Activated T-helper 1 cell treated with Interleukin-2 at 50 U/mL for 16 hours (primary cell): ENCODE results near the gene SELENOO.

Experiments used
- DNase-seq: peaks from one replicate; pipeline ENCODE4 v3.0.0-alpha.2; 2020; ENCODE audit warnings: low read depth

Gene SELENOO

DNA sequence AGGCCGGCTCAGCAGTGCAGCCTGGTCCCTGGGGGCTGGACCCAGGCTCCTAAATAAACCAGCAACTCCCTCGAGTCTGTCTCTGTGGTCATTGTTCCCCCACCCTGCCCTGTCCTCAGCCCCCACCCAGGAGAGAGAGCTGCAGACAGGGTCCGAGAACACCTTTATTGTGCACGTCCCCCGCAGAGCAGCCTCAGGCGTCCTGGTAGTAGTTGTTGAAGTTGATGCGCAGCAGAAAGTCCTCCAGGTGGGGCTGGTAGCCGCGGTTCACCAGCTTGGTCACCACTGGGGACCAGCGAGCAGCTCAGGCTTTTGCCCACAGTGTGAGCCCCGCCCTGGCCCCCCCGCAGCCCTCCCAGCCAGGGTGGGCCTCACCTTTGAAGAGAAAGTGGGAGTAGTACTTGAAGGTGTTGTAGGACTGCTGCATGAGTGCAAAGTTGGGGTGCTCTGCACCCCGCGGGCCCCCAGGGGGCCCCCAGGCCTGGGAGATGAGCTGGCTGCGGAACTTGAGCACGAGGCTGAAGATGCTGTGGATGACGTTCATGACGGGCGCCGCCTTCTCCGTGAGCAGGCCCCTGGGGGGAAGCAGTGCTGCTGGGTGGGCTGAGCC lies 16.8 kb downstream of the SELENOO start:
- no peak for DNase-seq

DNA sequence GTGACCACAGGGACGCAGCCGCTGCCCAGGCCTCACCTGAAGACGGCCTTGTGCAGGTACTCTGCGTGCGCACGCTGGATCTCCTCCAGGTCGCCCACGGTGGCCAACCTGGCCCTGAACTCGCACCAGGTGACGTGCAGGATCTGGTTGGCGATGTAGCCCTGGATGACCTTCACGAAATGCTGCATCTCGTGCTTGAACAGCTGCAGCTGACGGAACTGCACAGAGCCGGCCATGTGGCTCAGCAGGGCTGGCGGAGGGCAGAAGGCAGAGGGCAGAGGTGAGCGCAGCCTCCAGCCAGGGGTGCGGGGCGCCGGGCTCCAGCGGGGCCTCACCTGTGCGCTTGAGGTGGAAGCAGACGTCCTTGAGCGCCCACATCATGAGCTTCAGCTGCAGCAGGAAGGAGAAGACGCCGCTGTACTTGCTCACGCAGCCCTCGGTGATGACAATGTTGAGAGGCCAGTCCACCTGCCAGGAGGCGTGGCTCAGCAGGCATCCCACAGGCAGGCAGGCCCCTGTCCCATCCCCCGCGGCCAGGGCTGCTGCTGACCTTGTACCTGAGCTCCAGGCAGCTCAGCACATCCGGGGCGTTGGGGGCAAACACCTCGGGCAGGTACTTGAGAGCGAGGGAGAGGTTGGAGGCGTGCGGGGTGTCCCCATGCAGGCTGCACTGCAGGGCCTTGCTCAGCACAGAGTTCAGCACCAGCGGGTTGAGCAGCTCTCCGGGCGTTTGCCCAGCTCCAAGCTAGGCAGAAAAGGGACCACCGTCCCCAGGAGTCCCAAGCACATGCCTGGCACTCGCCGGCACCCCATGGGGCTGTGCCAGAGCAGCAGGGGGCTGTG lies 17.6 kb downstream of the SELENOO start:
- no peak for DNase-seq

DNA sequence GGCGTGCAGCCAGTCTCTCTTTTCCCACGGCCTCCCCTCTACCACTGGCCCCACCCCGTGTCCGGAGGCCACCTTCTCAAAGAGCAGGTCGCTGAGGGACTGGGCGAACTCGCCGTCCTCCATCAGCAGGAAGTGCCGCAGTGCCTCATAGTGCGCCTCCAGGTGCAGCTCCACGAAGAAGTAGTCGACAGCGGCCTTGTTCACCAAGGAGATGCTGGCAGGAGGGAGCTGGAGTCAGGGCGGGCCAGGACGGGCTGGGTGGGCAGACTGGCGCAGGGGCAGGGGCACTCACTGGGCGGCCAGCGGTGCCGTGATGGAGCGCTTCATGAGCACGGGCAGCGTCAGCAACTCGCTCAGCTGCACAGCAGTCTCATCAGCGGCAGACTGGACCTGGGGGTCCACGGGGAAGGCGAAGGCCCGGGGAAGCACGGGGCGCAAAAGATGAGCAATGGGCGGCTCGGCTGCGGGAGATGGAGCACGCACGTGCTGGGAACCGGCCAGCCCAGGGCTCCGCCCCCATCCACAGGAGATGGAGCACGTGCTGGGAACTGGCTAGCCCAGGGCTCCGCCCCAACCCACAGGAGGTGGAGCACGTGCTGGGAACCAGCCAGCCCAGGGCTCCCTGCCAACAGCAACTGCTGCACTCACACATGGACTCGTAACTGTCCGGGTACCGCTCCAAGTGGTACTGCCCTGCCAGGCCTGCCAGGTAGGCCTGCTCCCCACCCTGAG lies 18.4 kb downstream of the SELENOO start:
- DNase-seq = no peak

DNA sequence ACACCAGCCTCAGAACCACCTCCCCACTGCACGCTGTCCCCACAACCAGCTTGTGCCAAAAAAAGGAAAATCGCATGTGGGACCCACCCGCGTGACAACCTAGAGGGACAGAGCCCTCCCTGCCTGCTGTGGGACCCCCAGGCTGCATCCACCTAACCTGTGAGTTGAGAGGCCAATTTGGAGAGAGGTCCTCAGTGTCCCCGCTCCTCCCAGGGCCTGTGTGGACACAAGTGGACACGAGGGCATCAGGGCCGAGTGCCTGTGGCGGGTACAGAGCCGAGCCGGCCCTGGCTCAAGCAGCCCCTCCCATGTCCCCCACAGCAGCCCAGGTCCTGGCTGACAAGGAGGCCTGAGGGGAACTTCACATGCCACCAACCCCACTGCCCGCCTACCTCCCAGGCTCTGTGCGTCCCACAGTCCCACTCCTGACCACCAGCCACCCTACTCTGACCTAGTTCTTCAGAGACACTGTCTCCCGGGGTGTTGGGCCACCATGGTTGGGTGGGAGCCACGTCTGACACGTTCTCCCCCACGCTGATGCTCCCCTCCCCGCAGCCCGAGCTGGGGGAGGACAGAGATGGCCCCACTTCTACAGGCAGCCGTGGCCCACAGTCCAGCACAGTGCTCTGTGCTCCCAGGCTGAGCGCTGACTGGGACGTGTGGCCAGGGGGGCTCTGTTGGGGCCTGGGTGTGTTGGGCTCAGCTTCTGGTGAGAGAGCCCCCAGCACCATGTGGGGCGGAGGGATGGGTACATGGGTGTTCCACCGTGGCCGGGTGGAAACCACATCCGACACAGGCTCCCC lies 19.2 kb downstream of the SELENOO start:
- no peak for DNase-seq

DNA sequence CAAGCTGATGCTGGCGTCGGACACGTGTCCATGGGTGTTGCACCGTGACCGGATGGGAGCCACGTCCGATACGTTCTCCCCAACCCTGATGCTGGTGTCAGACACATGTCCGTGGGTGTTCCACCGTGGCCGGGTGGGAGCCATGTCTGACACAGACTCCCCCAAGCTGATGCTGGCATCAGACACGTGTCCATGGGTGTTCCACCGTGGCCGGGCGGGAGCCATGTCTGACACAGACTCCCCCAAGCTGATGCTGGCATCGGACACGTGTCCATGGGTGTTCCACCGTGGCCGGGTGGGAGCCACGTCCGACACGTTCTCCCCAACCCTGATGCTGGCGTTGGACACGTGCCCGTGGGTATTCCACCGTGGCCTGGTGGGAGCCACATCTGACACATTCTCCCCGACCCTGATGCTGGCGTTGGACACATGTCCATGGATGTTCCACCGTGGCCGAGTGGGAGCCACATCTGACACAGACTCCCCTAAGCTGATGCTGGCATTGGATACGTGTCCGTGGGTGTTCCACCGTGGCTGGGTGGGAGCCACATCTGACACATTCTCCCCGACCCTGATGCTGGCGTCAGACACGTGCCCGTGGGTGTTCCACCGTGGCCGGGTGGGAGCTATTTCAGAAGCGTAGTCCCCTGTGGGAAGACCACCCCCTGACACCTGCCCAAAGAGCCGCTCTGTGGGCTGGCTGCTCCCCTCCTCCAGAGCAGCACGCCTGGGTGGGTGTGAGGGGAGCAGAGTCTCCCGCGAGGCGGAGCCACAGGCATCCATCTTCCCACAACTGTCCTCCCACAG lies 20.0 kb downstream of the SELENOO start:
- no peak for DNase-seq

DNA sequence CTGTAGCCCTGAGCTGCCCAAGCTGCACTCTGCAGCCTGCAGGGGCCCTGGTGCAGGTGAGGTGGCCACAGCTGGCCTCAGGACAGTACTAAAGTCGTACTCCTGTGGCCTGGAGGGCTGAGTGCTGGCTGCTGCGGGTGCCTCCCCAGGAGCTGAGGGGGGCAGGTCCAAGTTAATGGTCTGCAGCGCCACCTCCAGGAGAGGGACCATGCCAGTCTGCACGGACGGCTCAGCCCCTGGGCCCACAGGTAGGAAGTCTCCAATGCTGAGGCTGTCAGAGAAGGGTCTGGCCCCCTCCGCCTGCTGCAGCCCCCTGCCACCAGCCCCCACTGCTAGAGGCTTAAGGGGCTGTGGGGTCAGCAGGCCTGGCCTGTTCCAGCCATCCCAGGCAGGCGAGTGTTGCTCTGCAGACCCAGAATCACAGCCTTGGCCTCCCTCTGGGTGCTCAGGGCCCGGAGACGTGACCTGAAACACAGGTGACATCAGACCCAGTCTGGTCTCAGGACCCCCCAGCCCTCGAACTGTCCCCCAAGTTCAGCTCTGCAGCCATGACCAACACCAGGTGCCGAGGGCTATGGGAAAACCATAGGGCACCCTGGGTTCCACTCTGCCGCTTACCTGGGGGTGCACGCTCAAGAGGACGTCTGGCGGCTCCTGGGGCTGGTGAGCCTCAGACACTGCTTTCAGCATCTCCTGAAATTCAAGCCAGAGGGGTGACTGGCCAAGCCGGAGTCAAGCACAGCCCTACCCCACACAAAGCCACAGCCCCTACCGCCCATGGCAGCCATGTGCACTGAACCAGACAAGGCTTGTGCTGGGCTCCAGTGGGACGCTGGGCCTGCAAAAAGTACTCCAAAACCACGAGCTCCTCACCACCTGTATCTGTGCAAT lies 20.8 kb downstream of the SELENOO start:
- no peak for DNase-seq

DNA sequence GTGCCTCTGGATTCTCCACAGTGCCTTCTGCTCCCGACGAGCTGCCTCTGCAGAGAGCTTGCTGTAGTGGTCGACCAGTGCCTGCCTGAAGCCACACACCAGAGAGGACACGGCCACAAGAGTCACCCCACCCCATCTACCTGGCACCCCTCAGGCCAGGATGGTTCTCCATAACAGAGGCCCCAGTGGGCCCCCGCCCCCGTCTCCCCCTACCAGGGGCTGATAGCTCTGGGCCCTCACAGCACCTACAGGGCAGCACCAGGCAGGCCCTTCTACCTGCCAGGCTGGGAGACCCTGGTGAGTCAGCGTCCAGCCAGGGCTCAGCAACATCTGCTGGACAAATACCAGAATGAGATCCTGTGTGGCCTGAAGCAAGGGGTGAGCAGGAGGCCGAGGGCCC lies 21.7 kb downstream of the SELENOO start:
- no peak for DNase-seq

DNA sequence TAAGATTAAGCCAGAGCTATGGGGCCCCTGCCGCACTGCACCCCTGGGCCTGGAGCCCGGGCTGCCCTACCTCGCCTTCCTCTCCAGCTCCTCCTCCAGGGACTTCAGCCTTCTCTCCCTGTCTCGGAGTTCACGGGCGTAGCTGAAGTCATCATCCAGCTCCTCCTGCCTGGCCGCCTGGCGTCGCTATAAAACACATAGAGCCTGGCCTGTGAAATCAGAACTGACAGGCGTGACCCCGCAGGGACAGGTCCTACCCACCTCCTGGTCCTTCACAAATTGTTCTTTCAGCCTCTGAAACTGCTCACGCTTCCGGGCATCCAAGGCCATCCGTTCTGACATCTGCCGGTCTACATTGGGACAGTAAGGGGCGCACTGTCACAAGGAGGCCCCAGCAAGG lies 23.3 kb downstream of the SELENOO start:
- DNase-seq = no peak

DNA sequence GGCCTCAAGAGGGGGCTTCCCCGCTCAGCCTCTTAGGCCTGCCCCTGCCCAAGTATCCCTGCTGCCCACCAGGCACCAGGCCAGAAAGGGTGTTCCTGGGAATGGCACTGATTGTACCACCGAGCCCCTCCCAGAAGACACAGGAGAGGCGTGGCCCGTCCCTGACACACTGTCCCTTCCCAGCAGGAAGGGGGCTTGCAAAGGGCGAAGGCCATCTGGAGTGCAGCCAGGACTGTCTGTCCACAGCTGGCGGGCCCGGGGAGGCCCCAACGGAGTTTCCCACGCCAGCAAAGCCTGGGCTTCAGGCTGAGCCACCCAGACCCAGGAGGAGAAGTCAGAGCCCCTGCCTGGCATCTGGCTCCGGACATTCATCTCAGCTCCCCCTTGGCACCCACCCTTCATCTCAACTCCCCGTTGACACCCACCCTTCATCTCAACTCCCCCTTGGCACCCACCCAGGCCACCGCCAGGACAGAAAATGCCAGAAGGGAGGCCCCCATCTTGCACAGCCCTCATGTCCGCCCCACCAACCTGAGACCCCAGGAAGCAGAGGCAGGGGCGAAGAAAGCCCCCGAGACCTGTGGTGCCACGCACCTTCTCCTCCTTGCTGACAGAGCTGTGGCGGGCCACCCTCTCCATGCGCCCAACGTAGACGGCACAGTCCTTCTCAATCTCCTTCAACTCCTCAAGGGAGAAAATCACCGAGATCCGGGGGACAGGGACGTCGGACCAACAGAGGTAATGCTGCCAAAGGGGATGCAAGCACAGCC lies 24.6 kb downstream of the SELENOO start:
- DNase-seq = no peak

DNA sequence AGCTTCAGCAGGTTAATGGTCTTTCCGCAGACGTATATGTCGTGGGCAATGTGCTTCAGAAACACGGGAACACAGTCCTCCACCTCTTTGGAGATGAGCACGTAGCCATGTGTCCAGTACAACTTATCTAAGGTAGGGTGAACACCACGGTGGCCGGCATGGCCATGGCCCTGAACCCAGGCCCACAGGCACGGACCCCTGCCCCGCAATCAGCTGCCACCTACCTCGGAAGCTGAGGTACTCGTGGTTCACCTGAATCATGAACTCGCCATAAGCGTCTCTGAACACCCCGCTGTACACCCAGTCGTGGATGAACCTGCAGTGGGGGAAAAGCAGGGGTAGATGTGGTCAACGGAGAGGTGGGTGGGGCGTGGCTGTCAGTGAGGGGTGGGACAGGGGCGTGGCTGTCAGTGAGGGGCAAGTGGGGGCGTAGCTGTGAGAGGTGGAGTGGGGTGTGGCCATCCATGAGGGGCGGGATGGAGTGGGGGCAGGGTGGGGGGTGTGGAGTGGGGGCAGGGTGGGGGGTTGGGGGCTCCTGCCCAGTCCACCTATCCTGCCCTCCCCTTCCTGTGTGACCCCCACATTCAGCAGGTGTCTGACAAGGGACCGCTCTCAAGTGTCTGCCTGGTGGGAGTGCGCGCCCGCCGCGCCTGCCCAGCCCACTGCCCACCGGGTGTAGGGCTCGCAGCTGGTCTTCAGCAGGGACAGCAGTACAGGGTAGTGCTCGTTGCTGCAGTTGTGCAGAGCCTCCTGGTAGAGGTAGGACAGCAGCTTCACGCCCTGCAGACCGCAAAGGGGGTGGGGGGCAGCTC lies 25.5 kb downstream of the SELENOO start:
- DNase-seq = no peak

DNA sequence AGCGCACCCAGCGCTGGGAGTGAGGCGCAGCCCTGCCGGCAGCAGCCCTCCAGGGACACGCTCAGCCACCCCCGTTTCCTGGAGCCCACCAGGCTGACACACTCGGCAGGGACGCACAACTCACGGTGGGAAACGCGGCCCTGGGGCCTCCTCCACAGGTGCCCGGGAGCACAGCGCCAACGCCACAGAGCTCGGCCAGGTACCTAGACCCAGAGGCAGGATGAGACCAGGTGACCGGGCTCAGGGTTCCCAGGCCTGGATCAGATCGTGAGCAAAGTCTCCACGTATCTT lies 26.0 kb downstream of the SELENOO start:
- no peak for DNase-seq

DNA sequence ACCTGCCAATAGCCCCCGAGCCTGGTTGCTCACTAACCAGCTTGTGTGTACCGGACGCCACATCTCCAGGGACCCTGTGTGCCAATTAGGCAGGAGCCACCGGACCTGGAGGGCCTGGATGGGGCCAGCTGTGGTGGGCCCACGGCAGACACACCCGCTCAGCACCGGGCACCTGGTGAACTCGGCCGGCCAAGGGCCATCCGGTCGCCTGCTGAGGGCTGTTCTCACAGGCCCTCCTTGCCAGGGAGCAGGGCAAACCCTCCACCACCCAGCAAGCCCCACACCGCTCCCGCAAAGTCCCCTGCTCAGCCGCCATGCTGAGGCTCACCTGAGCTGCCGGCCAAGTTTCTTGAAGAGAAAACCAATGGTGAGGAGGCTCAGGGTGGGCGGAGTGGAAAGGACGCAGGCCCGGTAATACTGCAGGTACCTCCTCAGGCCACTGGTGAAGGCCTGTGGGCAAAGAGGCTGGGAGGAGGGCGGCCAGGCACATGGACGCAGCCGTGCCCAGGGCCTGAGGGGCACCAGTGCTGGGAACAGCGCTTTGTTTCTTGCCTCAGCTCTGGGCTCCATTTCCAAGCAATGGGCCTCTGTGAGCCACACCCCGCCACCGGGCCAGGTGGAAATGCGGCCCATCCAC lies 26.9 kb downstream of the SELENOO start:
- no peak for DNase-seq

DNA sequence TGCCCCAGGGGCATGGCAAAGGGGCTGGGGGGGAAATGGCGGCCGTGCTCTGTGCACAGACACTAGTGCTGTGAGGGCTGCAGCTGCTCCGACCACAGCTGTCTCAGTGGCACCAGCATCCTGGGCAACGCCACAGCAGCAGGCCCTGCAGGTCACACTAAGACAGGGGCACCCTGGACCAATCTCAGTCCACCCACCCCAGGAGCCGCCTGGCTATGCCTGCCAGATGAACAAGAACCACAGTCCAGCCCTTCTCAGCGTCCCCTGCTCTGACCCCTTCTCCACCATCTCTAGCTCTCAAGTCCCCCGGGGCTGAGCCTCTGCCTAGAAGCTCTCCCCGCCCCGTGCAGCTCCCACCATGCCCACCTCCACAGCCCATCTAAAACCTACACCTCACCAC lies 27.6 kb downstream of the SELENOO start:
- DNase-seq = no peak

DNA sequence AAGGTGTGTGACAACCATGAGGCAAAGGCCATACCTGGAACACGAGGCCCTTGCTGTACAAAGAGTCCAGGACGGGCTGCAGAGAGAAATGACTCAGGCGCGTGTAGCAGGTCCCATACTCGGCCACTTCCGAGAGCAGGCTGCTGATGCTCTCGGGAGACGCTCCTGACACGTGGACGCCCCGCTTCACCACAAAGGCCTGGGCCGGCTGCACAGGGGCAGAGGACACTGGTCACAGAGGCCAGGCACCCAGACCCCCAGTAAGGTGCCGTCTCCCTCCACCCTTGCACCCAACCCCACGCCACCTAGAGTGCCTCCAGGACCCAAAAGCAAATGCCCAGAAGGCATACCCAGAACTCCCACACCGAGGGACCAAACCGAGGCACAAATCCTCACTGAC lies 28.6 kb downstream of the SELENOO start:
- DNase-seq = no peak

DNA sequence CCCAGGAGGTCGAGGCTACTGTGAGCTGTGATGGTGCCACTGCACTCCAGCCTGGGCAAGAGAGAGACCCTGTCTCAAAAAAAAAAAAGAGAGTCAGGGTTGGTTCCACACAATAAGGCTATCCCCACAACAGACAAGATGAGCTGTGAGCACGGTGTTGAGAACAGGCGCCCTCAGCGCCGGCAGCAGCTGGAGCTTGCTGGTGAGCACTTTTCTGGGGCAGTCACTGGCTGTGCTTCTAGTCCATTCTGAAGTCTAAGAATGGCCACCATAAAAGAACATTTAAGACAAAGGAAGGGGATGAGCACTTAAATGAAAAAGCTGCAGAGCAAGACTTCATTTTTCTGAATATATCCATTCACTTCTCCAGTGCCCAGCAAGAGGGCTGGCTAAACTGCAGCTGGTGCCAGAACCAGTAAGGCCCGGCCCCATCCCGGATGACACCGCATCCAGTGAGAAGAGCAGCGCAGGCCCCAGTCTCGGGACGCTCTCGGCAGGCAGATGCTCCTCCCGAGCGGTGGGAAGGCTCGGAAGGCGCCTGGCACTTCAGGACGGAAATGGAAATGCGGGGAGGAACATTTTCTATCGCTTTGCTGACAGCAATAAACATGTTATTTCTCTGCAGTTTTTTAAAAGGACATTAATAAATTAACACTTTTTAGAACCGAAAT lies 31.8 kb downstream of the SELENOO start:
- no peak for DNase-seq

DNA sequence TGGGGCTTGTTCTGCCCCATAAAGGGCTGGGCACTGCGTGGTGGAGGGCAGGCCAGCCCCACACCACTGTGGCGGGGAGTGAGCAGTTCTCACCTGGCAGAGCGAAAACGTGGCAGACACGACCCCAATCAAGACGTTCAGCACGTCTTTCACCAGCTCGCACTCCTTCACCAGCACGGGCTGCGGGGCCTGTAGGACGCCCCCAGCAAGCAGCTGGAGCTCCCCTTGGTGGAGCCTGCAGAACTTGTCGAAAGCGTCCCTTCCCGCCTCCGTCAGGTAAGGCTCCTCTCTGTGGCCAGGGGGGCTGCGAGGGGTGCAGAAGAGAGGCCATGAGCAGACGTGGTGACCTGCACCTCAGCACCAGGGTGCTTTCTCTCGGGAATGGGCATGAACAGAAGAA lies 32.4 kb downstream of the SELENOO start:
- DNase-seq = no peak

DNA sequence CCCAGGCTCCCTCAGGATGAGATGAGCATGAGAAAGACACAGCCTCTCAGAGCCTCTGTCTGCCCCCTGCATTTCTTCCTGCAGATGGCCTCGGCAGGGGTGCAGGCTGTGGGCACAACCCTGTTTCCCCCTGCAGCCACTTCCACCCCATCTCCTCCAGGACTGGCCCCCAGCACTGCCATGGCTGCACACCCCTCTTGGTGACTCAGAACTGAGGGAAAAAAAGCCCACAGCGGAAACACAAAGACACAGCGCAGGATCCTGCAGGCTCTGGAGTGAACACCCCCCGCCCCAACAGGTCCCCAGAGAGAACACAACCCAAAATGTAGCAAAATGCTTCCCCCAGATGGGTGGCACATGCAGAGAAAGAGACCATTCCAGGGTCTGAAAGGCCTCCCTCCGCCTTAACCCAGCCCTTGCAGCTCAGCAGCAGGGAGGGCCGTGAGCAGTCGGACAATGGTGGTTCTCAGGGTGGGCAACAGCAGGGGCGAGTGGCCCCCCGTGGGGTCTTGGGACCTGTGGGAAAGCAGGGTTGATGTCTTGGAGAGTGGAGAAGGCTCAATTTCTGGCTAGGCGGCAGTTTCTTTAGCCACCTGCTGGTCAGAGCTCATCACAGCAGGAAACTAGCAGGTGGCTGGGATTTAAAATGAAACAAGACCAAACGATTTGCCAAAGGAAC lies 36.1 kb downstream of the SELENOO start:
- no peak for DNase-seq
